H1 (cell line): ENCODE data around the gene FNIP2. TPM values are rescaled to one million over a fixed set of nuclear protein-coding genes. Genes with fewer than 3 reads are reported as not detected.
A peak's percentile ranks its signal among the peaks of the same experiment; 100 is the strongest.

Experiments used
- CEBPB ChIP-seq: IDR thresholded peaks from 2 replicates; pipeline ENCODE4 v1.6.1; 2012; ENCODE audit warnings: low read depth, low read length
- EZH2 ChIP-seq: fragments of 200-600 bp; sonication (generic); IDR thresholded peaks from 2 replicates; pipeline ENCODE4 v1.7.1; 2012; ENCODE audit warnings: low read depth, mild to moderate bottlenecking, moderate library complexity, low read length, inconsistent platforms; ENCODE audit not compliant: severe bottlenecking
- KDM1A ChIP-seq: fragments of 200-600, 300-600 bp; sonication (generic); IDR thresholded peaks from 2 replicates; pipeline ENCODE4 v1.7.1; 2016; ENCODE audit warnings: mild to moderate bottlenecking, low read length, borderline replicate concordance
- POLR2A ChIP-seq, 2 experiments: IDR thresholded peaks; 1 replicate in 1 of 2; 2 replicates in 1 of 2; pipeline ENCODE4 v1.6.1; 2011; ENCODE audit warnings: low read depth in 2 of 2, low read length in 2 of 2, mild to moderate bottlenecking in 2 of 2; ENCODE audit errors: control extremely low read depth in 1 of 2
- POLR2AphosphoS5 ChIP-seq: IDR thresholded peaks from 2 replicates; pipeline ENCODE4 v1.6.1; 2011; ENCODE audit warnings: low read depth, low read length
- SP2 ChIP-seq: IDR thresholded peaks from 2 replicates; pipeline ENCODE4 v1.6.1; 2012; ENCODE audit warnings: mild to moderate bottlenecking, low read length, inconsistent platforms
- TAF7 ChIP-seq: optimal IDR thresholded peaks from 2 replicates; pipeline ENCODE3; 2011; ENCODE audit warnings: low read depth, mild to moderate bottlenecking, inconsistent platforms, low read length, moderate library complexity, borderline replicate concordance
- TBP ChIP-seq: IDR thresholded peaks from 2 replicates; pipeline ENCODE4 v1.6.1; 2011; ENCODE audit warnings: low read depth, low read length, improper control_type of control experiment
- TCF12 ChIP-seq: IDR thresholded peaks from 2 replicates; pipeline ENCODE4 v1.6.1; 2011; ENCODE audit warnings: low read depth, mild to moderate bottlenecking, low read length
- YY1 ChIP-seq: IDR thresholded peaks from 2 replicates; pipeline ENCODE4 v1.6.1; 2011; ENCODE audit warnings: low read depth, mild to moderate bottlenecking, low read length
- polyA plus RNA-seq, 7 experiments: library from polyadenylated mRNA; depleted of rRNA in 3 of 7; stranded (reverse) in 5 of 7; unstranded in 2 of 7; fragments of >200 nt in 5 of 7; fragments of 200-250 nt in 2 of 7; gene quantifications; 1 replicate in 5 of 7; 2 replicates in 1 of 7; 4 replicates in 1 of 7; pipeline versions ENCODE4 v1.2.1 to v1.2.3, GENCODE V29; 2011 to 2013; ENCODE audit warnings: missing spikeins in 2 of 7, mixed read lengths in 2 of 7
- total RNA-seq: library from RNA; stranded (reverse); fragmentation: NEBNext Ultra II Directional; extraction: Animal tissue kit (Norgen Biotek cat#: 25700); gene quantifications from 2 replicates; pipeline ENCODE4 v1.2.1, GENCODE V29; 2021
- TF ChIP-seq, protein P1 (sequence below): fragments of 300-600 bp; sonication (generic); IDR thresholded peaks from 2 replicates; pipeline ENCODE4 v1.7.1; 2012; ENCODE audit warnings: low read length, moderate library complexity, mild to moderate bottlenecking, inconsistent platforms; ENCODE audit not compliant: insufficient replicate concordance

Gene FNIP2
- total and polyA plus RNA-seq, 2 of the 8 experiments (the other 6 are each of a cell fraction or from before 2014, with no cell fraction given) = 4.0 to 13.0 TPM

DNA sequence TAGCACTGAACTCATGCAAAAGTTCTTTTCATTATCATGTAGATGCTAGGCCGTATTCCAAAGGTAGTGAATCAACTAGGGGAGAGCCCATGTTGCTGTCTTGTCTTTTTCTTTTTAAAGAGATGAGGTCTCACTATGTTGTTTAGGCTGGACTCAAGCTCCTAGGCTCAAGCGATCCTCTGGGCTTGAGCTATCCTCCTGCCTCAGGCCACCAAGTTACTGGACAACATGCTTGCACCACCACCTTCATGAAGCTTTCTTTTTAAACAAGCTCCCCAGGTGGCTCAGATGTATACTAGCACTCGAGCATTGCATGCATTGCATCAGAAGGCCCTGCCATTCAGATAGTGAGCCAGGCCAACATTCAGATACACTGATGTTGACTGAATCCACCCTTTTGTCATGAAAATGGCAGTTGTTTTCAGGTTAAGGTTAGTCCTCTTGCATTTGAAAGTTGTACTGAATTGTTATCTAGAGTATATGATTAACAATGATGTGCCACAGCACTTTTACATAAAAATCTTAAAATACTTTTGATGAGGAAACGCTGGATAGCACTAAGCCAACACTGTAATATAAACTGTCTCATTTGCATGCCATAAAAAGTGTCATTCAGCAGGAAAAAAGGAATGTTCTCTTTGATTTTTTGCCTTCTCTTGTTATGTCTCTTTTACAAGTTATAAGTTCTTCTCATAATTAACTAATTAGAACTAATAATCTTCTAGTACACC, 76.7 kb downstream of the FNIP2 start (continued):
- TF ChIP-seq, protein P1, sequence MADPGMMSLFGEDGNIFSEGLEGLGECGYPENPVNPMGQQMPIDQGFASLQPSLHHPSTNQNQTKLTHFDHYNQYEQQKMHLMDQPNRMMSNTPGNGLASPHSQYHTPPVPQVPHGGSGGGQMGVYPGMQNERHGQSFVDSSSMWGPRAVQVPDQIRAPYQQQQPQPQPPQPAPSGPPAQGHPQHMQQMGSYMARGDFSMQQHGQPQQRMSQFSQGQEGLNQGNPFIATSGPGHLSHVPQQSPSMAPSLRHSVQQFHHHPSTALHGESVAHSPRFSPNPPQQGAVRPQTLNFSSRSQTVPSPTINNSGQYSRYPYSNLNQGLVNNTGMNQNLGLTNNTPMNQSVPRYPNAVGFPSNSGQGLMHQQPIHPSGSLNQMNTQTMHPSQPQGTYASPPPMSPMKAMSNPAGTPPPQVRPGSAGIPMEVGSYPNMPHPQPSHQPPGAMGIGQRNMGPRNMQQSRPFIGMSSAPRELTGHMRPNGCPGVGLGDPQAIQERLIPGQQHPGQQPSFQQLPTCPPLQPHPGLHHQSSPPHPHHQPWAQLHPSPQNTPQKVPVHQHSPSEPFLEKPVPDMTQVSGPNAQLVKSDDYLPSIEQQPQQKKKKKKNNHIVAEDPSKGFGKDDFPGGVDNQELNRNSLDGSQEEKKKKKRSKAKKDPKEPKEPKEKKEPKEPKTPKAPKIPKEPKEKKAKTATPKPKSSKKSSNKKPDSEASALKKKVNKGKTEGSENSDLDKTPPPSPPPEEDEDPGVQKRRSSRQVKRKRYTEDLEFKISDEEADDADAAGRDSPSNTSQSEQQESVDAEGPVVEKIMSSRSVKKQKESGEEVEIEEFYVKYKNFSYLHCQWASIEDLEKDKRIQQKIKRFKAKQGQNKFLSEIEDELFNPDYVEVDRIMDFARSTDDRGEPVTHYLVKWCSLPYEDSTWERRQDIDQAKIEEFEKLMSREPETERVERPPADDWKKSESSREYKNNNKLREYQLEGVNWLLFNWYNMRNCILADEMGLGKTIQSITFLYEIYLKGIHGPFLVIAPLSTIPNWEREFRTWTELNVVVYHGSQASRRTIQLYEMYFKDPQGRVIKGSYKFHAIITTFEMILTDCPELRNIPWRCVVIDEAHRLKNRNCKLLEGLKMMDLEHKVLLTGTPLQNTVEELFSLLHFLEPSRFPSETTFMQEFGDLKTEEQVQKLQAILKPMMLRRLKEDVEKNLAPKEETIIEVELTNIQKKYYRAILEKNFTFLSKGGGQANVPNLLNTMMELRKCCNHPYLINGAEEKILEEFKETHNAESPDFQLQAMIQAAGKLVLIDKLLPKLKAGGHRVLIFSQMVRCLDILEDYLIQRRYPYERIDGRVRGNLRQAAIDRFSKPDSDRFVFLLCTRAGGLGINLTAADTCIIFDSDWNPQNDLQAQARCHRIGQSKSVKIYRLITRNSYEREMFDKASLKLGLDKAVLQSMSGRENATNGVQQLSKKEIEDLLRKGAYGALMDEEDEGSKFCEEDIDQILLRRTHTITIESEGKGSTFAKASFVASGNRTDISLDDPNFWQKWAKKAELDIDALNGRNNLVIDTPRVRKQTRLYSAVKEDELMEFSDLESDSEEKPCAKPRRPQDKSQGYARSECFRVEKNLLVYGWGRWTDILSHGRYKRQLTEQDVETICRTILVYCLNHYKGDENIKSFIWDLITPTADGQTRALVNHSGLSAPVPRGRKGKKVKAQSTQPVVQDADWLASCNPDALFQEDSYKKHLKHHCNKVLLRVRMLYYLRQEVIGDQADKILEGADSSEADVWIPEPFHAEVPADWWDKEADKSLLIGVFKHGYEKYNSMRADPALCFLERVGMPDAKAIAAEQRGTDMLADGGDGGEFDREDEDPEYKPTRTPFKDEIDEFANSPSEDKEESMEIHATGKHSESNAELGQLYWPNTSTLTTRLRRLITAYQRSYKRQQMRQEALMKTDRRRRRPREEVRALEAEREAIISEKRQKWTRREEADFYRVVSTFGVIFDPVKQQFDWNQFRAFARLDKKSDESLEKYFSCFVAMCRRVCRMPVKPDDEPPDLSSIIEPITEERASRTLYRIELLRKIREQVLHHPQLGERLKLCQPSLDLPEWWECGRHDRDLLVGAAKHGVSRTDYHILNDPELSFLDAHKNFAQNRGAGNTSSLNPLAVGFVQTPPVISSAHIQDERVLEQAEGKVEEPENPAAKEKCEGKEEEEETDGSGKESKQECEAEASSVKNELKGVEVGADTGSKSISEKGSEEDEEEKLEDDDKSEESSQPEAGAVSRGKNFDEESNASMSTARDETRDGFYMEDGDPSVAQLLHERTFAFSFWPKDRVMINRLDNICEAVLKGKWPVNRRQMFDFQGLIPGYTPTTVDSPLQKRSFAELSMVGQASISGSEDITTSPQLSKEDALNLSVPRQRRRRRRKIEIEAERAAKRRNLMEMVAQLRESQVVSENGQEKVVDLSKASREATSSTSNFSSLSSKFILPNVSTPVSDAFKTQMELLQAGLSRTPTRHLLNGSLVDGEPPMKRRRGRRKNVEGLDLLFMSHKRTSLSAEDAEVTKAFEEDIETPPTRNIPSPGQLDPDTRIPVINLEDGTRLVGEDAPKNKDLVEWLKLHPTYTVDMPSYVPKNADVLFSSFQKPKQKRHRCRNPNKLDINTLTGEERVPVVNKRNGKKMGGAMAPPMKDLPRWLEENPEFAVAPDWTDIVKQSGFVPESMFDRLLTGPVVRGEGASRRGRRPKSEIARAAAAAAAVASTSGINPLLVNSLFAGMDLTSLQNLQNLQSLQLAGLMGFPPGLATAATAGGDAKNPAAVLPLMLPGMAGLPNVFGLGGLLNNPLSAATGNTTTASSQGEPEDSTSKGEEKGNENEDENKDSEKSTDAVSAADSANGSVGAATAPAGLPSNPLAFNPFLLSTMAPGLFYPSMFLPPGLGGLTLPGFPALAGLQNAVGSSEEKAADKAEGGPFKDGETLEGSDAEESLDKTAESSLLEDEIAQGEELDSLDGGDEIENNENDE = no peak
- peak; percentile 52 for TF ChIP-seq TAF7
- no peak for TF ChIP-seq SP2
- peak; percentile 23; the same call in 1 of the 2 replicates for TF ChIP-seq TBP
- TF ChIP-seq EZH2 = no peak
- TF ChIP-seq TCF12 = no peak
- TF ChIP-seq YY1 = no peak
- peak; percentile 94 for TF ChIP-seq CEBPB
- TF ChIP-seq KDM1A = no peak
- TF ChIP-seq POLR2AphosphoS5 = peak; percentile 43; the same call in 1 of the 2 replicates
- peak in 1 of 2 experiments; percentile 41; a peak in 1 of 3 replicates for TF ChIP-seq POLR2A (IDR thresholded peaks at IDR 0.05; ENCODE audit: control extremely low read depth in 1 of 2, low read depth in 2 of 2, low read length in 2 of 2)
